Measurements from ENCODE around the gene SLC24A3.

DNA sequence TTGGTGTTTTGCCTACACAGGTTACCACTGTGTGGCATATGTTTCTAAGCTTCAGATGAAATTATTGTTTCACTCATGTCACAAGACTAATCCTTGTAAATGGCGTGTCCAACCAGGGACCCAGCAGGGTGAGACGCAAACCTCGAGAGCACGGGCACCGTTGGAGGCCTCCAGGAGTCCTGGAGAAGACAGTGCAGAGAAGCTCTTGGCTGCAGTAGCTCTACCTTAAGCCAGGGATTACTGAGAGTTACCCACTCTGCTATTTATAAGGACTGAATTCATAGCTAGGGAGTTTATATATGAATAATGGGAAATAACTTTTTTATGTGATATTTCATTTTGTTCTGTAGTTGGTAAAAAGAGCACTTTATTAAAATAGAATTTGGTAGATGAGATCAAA lies 137.4 kb downstream of the SLC24A3 start:
- TF ChIP-seq CTCF (IDR thresholded peaks at IDR 0.05; ENCODE audit: low read depth, low read length) (no peak), EZH2phosphoT487 (IDR thresholded peaks at IDR 0.05; ENCODE audit: low read depth) (no peak)
